WERI-Rb-1 (cell line): Measurements from ENCODE around the gene MCU.
"Not testable (repeated sequence)": the region's sequence is repeated elsewhere in the genome, so short reads cannot be mapped to it uniquely, and the experiment has no call there.

Experiments
- DNase-seq: peaks from one replicate; pipeline ENCODE4 v3.0.0-alpha.2; 2020
- H3K27ac ChIP-seq: fragments of 250-450 bp; sonication (Bioruptor Pico); 2 replicates; pipeline ENCODE4 v1.5.1; 2020; ENCODE audit warnings: mild to moderate bottlenecking, moderate library complexity
- H3K27me3 ChIP-seq: fragments of 250-450 bp; sonication (Bioruptor Pico); 2 replicates; pipeline ENCODE4 v1.5.1; 2021; ENCODE audit warnings: mild to moderate bottlenecking, low read depth, moderate library complexity; ENCODE audit not compliant: insufficient read depth, severe bottlenecking
- H3K36me3 ChIP-seq: fragments of 250-450 bp; sonication (Bioruptor Pico); 2 replicates; pipeline ENCODE4 v1.5.1; 2020; ENCODE audit warnings: mild to moderate bottlenecking, moderate library complexity
- H3K4me3 ChIP-seq: 2 replicates; pipeline ENCODE4 v1.5.1; 2011; ENCODE audit warnings: low read depth, mild to moderate bottlenecking, control low read depth, low read length
- H3K9me3 ChIP-seq: fragments of 250-450 bp; sonication (Bioruptor Pico); 2 replicates; pipeline ENCODE4 v1.5.1; 2021; ENCODE audit warnings: mild to moderate bottlenecking, moderate library complexity; ENCODE audit not compliant: severe bottlenecking
- TF ChIP-seq, protein P1 (sequence below): IDR thresholded peaks from 2 replicates; pipeline ENCODE4 v1.5.1; 2011; ENCODE audit warnings: low read depth, mild to moderate bottlenecking, control low read depth, inconsistent platforms, low read length

The MCU gene

GRCh38 chr10:72761498-72761897 is 69.6 kb downstream of the MCU start:
- Histone ChIP-seq H3K36me3 (no peaks in the 10 kb centered on the region), H3K27me3 (no peaks in the 10 kb centered on the region), H3K4me3 (no peak overlapping the region), H3K9me3 (no peaks in the 10 kb centered on the region), H3K27ac (no peak overlapping the region)
- TF ChIP-seq, protein P1, sequence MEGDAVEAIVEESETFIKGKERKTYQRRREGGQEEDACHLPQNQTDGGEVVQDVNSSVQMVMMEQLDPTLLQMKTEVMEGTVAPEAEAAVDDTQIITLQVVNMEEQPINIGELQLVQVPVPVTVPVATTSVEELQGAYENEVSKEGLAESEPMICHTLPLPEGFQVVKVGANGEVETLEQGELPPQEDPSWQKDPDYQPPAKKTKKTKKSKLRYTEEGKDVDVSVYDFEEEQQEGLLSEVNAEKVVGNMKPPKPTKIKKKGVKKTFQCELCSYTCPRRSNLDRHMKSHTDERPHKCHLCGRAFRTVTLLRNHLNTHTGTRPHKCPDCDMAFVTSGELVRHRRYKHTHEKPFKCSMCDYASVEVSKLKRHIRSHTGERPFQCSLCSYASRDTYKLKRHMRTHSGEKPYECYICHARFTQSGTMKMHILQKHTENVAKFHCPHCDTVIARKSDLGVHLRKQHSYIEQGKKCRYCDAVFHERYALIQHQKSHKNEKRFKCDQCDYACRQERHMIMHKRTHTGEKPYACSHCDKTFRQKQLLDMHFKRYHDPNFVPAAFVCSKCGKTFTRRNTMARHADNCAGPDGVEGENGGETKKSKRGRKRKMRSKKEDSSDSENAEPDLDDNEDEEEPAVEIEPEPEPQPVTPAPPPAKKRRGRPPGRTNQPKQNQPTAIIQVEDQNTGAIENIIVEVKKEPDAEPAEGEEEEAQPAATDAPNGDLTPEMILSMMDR, result no peak
- DNase-seq, result no peak

GRCh38 chr10:72762042-72762441 is 70.1 kb downstream of the MCU start:
- Histone ChIP-seq H3K4me3 (no peak overlapping the region), H3K36me3 (no peaks in the 10 kb centered on the region), H3K27ac (no peak overlapping the region), H3K9me3 (no peaks in the 10 kb centered on the region), H3K27me3 (no peaks in the 10 kb centered on the region)
- TF ChIP-seq, protein P1, result no peak
- DNase-seq, result no peak

GRCh38 chr10:72763201-72763600 is 71.3 kb downstream of the MCU start:
- Histone ChIP-seq H3K27ac (no peak overlapping the region), H3K9me3 (no peaks in the 10 kb centered on the region), H3K36me3 (no peaks in the 10 kb centered on the region), H3K27me3 (no peaks in the 10 kb centered on the region), H3K4me3 (no peak overlapping the region)
- TF ChIP-seq, protein P1, result no peak
- DNase-seq, result no peak

GRCh38 chr10:72764151-72764550 is 72.2 kb downstream of the MCU start:
- Histone ChIP-seq H3K4me3 (no peak overlapping the region), H3K9me3 (no peaks in the 10 kb centered on the region), H3K27ac (no peak overlapping the region), H3K36me3 (no peaks in the 10 kb centered on the region), H3K27me3 (no peaks in the 10 kb centered on the region)
- TF ChIP-seq, protein P1, result no peak
- DNase-seq, result no peak

DNA sequence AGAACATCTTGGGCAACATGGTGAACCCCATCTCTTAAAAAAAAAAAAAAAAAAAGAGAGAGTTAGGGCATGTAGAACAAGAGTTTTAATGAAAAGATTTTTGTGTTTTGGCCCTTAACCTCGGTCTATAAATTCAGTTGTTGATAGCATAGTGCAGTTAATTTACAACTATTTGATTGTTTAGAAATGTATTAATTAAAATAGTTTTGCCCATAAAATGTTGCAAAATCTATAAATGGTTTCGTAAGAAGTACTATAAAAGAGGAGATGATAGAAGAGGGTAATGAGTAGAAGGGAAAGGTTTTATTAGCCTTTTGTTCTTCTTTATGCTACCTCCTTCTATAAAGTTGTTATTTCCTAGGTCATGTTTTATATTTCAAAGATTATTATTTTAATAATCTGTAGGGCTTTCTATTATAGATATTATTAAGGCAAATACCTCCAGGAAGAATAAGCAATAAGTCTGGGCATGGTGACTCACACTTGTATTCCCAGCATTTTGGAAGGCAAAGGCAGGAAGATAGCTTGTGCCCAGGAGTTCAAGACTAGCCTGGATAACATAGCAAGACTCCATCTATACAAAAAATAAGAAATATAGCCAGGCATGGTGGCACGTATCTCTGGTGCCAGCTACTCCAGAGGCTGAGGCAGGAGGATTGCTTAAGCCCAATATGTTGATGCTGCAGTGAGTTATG is 73.3 kb downstream of the MCU start:
- TF ChIP-seq, protein P1, result no peak
- H3K9me3 ChIP-seq, result no peaks in the 10 kb centered on the region
- no peaks in the 10 kb centered on the region for H3K27me3 ChIP-seq
- no peak overlapping the region for H3K4me3 ChIP-seq
- H3K36me3 ChIP-seq, result no peaks in the 10 kb centered on the region
- DNase-seq, result no peak
- no peak overlapping the region for H3K27ac ChIP-seq

DNA sequence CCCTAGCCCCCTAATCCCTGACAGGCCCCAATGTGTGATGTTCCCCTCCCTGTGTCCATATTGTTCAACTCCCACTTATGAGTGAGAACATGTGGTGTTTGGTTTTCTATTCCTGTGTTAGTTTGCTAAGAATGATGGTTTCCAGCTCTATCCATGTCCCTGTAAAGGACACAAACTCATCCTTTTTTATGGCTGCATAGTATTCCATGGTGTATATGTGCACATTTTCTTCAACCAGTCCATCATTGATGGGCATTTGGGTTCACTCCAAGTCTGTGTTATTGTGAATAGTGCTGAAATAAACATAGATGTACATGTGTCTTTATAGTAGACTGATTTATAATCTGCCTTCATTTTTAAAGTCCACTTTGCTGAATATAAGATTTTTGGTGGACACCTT is 79.3 kb downstream of the MCU start:
- H3K9me3 ChIP-seq, H3K27me3 ChIP-seq, H3K4me3 ChIP-seq, DNase-seq, H3K27ac ChIP-seq, H3K36me3 ChIP-seq: not testable (repeated sequence)
